IPS-15b (cell line): ENCODE data around the gene TMEM217.
"Not testable (repeated sequence)": the region's sequence is repeated elsewhere in the genome, so short reads cannot be mapped to it uniquely, and the experiment has no call there.

ENCODE experiments used
- H3K27me3 ChIP-seq: one replicate; pipeline ENCODE4 v1.6.1; 2013; ENCODE audit warnings: low read length; ENCODE audit not compliant: control insufficient read depth, insufficient read depth
- H3K36me3 ChIP-seq: one replicate; pipeline ENCODE4 v1.6.1; 2013; ENCODE audit warnings: low read length; ENCODE audit not compliant: control insufficient read depth, insufficient read depth
- H3K4me1 ChIP-seq: one replicate; pipeline ENCODE4 v1.6.1; 2013; ENCODE audit warnings: mild to moderate bottlenecking, low read length; ENCODE audit not compliant: control insufficient read depth, insufficient read depth
- H3K4me3 ChIP-seq: one replicate; pipeline ENCODE4 v1.5.1; 2013; ENCODE audit warnings: low read depth, low read length
- H3K9ac ChIP-seq: one replicate; pipeline ENCODE4 v1.6.1; 2013; ENCODE audit warnings: low read depth, mild to moderate bottlenecking, low read length
- H3K9me3 ChIP-seq: one replicate; pipeline ENCODE4 v1.6.1; 2013; ENCODE audit warnings: mild to moderate bottlenecking, low read length; ENCODE audit not compliant: control insufficient read depth, insufficient read depth

Gene TMEM217

DNA sequence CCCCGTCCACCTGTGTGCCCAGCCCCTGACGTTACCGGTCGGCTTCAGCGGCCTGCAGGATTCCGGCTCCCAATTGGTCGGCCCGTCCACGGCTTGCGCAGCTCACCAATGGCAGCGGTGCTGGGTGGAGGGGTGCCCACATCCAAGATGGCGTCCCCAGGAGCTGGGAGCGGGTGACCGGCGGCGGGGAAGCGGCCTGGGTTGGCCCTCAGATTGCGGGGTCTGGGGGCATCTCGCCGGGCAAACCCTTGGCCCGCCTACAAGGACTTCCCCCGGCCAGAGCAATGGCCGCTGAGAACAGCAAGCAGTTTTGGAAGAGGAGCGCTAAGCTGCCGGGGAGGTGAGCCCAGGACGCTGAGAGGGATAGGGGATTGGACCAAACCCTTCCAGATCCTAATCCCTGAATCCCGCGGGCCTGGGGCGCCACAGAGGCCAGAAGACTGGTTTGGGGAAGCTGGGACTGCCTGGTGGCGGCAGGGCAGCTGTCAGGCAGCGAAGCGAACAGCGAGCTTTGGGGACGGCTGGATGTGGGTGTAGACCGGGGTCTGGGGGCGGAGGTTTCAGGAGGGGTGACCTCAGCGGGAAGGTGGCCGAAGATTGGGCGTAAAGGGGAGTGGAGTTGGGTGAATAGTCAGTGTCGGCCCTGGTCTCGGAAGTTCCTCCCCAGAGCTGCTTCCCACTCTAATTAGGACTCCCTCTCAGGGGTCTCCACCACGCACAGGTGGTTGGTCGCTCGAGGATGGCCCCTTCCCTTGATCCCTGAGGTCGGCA is at the start of gene TMEM217, which contains the start of gene TBC1D22B:
Gene TMEM217 (minus strand): TSS at position 511 of the 771 bp plus-strand sequence. CDS start 39,114 bp downstream, outside the sequence.
Gene TBC1D22B (plus strand): TSS at position 139 of the 771 bp plus-strand sequence. CDS start 146 bp downstream, at position 285.
- H3K9me3 ChIP-seq = no peaks in the 10 kb centered on the region
- peaks cover 8% of the 10 kb centered on the region for H3K27me3 ChIP-seq
- peak within 1 kb of the TSS; percentile 89 for H3K9ac ChIP-seq
- H3K4me3 ChIP-seq = peak within 1 kb of the TSS; percentile 99
- no peaks in the 10 kb centered on the region for H3K36me3 ChIP-seq
- H3K4me1 ChIP-seq = no peaks in the 10 kb centered on the region

DNA sequence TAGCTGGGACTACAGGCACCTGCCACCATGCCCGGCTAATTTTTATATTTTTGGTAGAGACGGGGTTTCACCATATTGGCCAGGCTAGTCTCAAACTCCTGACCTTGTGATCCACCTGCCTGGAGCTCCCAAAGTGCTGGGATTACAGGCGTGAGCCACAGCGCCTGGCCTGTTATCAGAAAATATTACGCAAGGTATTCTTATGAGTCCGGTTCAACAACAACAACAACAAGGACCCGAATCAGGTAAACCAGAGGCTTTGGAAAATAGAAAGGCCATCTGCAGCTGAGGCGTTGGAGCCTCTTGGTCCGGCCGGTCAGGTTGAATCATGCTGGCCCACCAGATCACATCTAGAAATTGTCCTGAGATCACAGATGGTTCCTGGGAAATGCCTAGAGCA is 49.5 kb upstream of the TMEM217 start:
- H3K9me3 ChIP-seq, H3K27me3 ChIP-seq, H3K9ac ChIP-seq, H3K36me3 ChIP-seq, H3K4me3 ChIP-seq, H3K4me1 ChIP-seq: not testable (repeated sequence)

- no peaks in the 10 kb centered on the region for H3K27me3 ChIP-seq
- H3K36me3 ChIP-seq = peaks cover 6% of the 10 kb centered on the region
- no peak overlapping the region for H3K4me3 ChIP-seq
- H3K9me3 ChIP-seq = no peaks in the 10 kb centered on the region
- no peaks in the 10 kb centered on the region for H3K4me1 ChIP-seq
- H3K9ac ChIP-seq = no peak overlapping the region
Observed at GRCh38 chr6:37306624-37307222, 48.8 kb upstream of the TMEM217 start.

DNA sequence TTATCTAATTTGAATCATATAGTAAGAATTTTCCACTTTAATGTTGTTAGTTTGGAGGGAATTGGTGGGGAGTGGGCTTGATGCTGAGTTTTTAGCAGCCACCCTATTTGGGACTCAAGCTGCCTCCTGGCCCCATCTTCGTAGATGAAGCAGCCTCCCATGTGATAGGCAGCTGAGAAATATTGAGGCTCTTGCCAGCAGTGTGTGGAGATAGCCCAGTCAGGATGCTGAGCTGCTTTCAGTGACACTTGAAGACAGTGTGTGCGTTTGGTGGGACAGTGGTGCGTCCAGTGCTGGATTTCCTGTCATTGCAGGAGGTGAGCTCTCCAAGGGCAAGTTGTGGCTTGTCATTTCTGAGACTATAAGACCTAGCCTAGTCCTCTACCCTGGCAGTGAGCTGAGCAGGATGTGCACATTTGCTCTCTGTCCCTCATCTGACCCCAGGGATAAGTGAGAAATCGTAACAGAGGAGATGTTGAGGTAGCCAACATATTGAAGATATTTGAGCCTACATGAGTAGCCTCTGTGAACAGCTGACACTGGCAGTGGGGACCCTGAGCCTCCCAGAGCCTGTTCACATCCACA is 48.0 kb upstream of the TMEM217 start:
- peaks cover 6% of the 10 kb centered on the region for H3K36me3 ChIP-seq
- H3K9me3 ChIP-seq = no peaks in the 10 kb centered on the region
- H3K9ac ChIP-seq = no peak overlapping the region

GRCh38 chr6:37304766-37305165 is 46.8 kb upstream of the TMEM217 start:
- Histone ChIP-seq H3K9me3 (no peaks in the 10 kb centered on the region), H3K27me3 (no peaks in the 10 kb centered on the region), H3K4me1 (no peaks in the 10 kb centered on the region), H3K4me3 (no peak overlapping the region), H3K36me3 (peaks cover 6% of the 10 kb centered on the region), H3K9ac (no peak overlapping the region)

More for the DNA sequence above, 48.0 kb upstream of the TMEM217 start:
- Histone ChIP-seq H3K4me3 (no peak overlapping the region), H3K27me3 (no peaks in the 10 kb centered on the region), H3K4me1 (no peaks in the 10 kb centered on the region)

DNA sequence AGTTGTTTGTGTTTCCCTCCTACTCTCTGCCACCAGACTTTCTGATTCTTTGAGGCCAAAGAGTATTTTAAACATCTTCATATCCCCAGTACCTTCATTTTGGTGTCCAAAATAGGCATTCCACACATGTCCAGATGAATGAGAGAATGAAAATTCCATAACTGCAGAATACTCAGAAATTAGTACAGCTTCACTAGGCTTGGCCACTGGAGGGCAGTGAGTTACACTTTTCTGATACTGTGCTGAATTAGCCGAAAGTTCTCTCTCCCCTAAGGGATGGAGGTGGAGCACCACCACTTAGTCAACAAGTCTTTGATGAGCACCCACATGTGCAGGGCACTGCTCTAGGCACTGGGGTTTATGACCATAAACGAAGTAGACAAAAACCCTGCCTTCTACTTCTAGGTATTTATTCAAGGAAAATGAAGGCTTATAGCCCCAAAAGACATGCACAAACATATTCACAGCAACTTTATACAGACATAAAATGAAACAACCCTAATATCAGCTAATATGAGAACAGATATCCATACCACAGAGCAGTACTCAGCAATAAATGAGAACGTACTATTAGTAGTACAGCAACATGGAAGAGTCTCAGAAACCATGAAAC is 46.1 kb upstream of the TMEM217 start:
- Histone ChIP-seq H3K4me1 (no peaks in the 10 kb centered on the region), H3K9me3 (no peaks in the 10 kb centered on the region), H3K36me3 (peaks cover 6% of the 10 kb centered on the region), H3K27me3 (no peaks in the 10 kb centered on the region), H3K4me3 (no peak overlapping the region), H3K9ac (no peak overlapping the region)

DNA sequence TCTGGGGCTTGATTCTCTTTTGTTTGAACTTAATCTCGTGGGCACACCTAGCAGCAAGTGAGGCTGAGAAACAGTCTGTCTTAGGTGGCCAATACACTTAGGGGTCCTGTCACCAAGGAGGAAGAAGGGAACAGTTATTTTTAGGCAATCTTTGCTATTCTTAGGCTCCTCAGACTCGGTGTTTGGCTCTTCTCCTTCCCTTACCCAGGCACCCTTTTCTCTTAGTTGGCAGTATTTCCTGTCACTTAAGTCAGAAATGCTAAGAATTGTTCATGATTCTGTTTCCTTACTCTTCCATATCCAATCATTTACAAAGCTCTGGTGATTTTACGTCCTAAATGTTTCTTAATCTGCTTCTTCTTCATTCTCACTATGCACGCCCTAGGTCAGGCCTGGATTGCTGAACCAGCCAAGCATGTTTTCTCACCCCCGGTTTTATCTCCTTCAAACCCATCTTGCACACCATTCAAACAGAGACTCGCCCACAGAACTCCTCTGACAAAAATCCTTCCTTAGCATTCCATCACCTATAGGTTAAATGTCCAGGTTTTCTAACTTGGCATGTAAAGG is 45.2 kb upstream of the TMEM217 start:
- Histone ChIP-seq H3K27me3 (no peaks in the 10 kb centered on the region), H3K4me1 (no peaks in the 10 kb centered on the region), H3K36me3 (peaks cover 6% of the 10 kb centered on the region), H3K9me3 (no peaks in the 10 kb centered on the region), H3K9ac (no peak overlapping the region), H3K4me3 (no peak overlapping the region)

DNA sequence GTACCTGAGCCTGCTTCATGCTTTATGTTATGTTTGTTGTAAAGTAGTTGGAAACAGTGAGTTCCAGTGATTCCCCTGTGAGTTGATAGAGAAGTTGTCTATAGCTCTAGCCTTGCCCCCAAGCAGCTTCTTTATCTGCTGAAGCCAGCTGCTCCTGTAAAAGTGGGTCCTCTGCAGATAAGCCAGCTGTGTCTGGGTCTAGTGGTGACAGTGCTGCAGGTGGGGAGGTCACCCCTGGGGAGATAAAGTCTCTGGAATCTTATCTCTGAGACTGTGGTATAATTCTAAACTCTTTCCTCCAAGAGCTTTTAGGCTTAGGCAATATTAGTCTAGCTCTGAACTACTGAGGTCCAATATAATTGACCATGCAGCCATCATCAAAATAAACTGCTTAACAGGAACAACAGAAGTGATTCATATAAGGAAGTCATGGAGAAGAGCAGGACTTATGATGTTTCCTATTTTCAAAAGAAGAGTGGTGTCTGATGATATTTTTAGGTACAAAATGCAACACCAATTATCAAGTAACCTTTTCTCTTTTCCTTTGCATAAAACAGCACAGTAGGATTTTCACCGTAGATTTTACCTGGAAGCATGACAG is 44.2 kb upstream of the TMEM217 start:
- Histone ChIP-seq H3K9me3 (no peaks in the 10 kb centered on the region), H3K36me3 (peaks cover 6% of the 10 kb centered on the region), H3K4me1 (no peaks in the 10 kb centered on the region), H3K4me3 (no peak overlapping the region), H3K27me3 (no peaks in the 10 kb centered on the region), H3K9ac (no peak overlapping the region)

- peaks cover 10% of the 10 kb centered on the region for H3K36me3 ChIP-seq
- no peak overlapping the region for H3K9ac ChIP-seq
- no peaks in the 10 kb centered on the region for H3K4me1 ChIP-seq
- no peaks in the 10 kb centered on the region for H3K27me3 ChIP-seq
- no peak overlapping the region for H3K4me3 ChIP-seq
- H3K9me3 ChIP-seq = no peaks in the 10 kb centered on the region
Observed at GRCh38 chr6:37299990-37300389, 42.0 kb upstream of the TMEM217 start.

DNA sequence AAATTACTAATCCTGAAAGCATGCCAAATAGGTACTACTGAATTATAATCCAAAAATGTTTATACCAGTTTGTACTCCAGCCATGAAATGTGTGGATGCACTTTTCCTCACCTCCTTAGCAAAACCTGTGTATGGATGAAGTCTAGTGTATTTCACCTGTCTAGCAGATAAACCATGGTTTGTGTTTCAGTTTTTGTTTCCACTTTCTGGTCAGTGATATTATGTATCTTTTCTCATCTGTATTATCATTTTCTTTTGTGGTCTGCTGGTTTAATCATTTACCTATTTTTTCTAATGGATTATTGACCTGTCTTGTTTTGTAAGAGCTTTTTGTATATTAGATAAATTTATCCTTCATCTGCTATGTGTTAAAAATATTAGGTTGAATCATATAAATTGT is 41.0 kb upstream of the TMEM217 start:
- H3K4me3 ChIP-seq = no peak overlapping the region
- no peaks in the 10 kb centered on the region for H3K4me1 ChIP-seq
- no peak overlapping the region for H3K9ac ChIP-seq
- H3K36me3 ChIP-seq = peaks cover 10% of the 10 kb centered on the region
- no peaks in the 10 kb centered on the region for H3K27me3 ChIP-seq
- H3K9me3 ChIP-seq = no peaks in the 10 kb centered on the region

- not testable (repeated sequence) for H3K4me3 ChIP-seq, H3K27me3 ChIP-seq, H3K9ac ChIP-seq, H3K9me3 ChIP-seq, H3K4me1 ChIP-seq, H3K36me3 ChIP-seq
Observed at GRCh38 chr6:37297637-37298036, 39.7 kb upstream of the TMEM217 start.
